ENCODE results near the gene ENO1. TPM values are rescaled to one million over a fixed set of nuclear protein-coding genes. Genes with fewer than 3 reads are reported as not detected.

ENO1 gene
- total and polyA plus RNA-seq, 2 of the 8 experiments (the other 6 are each of a cell fraction or from before 2014, with no cell fraction given), result 1,763 to 2,117 TPM

- TF ChIP-seq CHD7 (IDR thresholded peaks at IDR 0.05; ENCODE audit: insufficient replicate concordance, low read length), result no peak
- TF ChIP-seq JUN (IDR thresholded peaks at IDR 0.05; ENCODE audit: low read depth, low read length), result no peak
- TF ChIP-seq RFX5 (IDR thresholded peaks at IDR 0.05; ENCODE audit: borderline replicate concordance, low read depth, low read length), result no peak
- TF ChIP-seq YY1 (IDR thresholded peaks at IDR 0.05; ENCODE audit: low read depth, low read length), result no peak
- TF ChIP-seq BRCA1 (IDR thresholded peaks at IDR 0.05; ENCODE audit: low read depth, low read length), result no peak
- TF ChIP-seq SIN3A (conservative IDR thresholded peaks at IDR 0.05 in 1 of 2, IDR thresholded peaks at IDR 0.05 in 1 of 2; ENCODE audit: low read depth in 1 of 2, low read length in 2 of 2), result no peak
- no peak for TF ChIP-seq CREB1 (IDR thresholded peaks at IDR 0.05)
- TF ChIP-seq TAF1 (IDR thresholded peaks at IDR 0.05; ENCODE audit: low read depth, low read length), result no peak
- no peak for TF ChIP-seq ATF3 (IDR thresholded peaks at IDR 0.05; ENCODE audit: insufficient read depth, low read depth, low read length)
Measured at GRCh38 chr1:8910914-8911313, 32.4 kb upstream of the ENO1 start (continued).

Data from H1 (cell line).